Thyroid gland (tissue), 4 donors: ENCODE data around the gene ZNF175.

Experiments used
- CTCF ChIP-seq, 6 experiments: fragments of 200-600 bp in 3 of 6; fragments of 450-650 bp in 3 of 6; sonication (generic) in 3 of 6; IDR thresholded peaks; one replicate each; pipeline ENCODE4 v1.5.1; 2016 to 2019; ENCODE audit warnings: antibody characterized with exemption in 6 of 6, mild to moderate bottlenecking in 2 of 6, inconsistent platforms in 1 of 6, moderate library complexity in 1 of 6
- POLR2A ChIP-seq, 2 donors: fragments of 450-650 bp; IDR thresholded peaks; one replicate each; pipeline ENCODE4 v1.6.1; 2017; ENCODE audit warnings: antibody characterized with exemption in 2 of 2, mild to moderate bottlenecking in 2 of 2, moderate library complexity in 1 of 2

- TF ChIP-seq POLR2A (IDR thresholded peaks at IDR 0.05): no peak
- TF ChIP-seq CTCF (IDR thresholded peaks at IDR 0.05): no peak
These were observed 22.9 kb upstream of the ZNF175 start for GRCh38 chr19:51548213-51548651.
